GM19452 (cell line): Measurements from ENCODE around the gene CYP26A1.

Experiments used
- ATAC-seq: cut with Tn5 transposase; IDR thresholded peaks from one replicate; pipeline ENCODE4 v1.9.1; 2021; ENCODE audit not compliant: unreplicated experiment

CYP26A1 gene

GRCh38 chr10:93115661-93116383, 42.1 kb downstream of the CYP26A1 start:
- peak; percentile 50 for ATAC-seq

- no peak for ATAC-seq
Observed at GRCh38 chr10:93121311-93121710, 47.6 kb downstream of the CYP26A1 start.

- no peak for ATAC-seq
Observed at GRCh38 chr10:93123766-93124165, 50.1 kb downstream of the CYP26A1 start.

GRCh38 chr10:93124580-93125318, 51.1 kb downstream of the CYP26A1 start:
- no peak for ATAC-seq

GRCh38 chr10:93125966-93126365, 52.3 kb downstream of the CYP26A1 start:
- ATAC-seq: no peak

- no peak for ATAC-seq
Observed at GRCh38 chr10:93126483-93127052, 52.9 kb downstream of the CYP26A1 start.
